ENCODE measurements around the gene MLXIPL.
"Not testable (repeated sequence)": the region's sequence is repeated elsewhere in the genome, so short reads cannot be mapped to it uniquely, and the experiment has no call there.

The MLXIPL gene

DNA sequence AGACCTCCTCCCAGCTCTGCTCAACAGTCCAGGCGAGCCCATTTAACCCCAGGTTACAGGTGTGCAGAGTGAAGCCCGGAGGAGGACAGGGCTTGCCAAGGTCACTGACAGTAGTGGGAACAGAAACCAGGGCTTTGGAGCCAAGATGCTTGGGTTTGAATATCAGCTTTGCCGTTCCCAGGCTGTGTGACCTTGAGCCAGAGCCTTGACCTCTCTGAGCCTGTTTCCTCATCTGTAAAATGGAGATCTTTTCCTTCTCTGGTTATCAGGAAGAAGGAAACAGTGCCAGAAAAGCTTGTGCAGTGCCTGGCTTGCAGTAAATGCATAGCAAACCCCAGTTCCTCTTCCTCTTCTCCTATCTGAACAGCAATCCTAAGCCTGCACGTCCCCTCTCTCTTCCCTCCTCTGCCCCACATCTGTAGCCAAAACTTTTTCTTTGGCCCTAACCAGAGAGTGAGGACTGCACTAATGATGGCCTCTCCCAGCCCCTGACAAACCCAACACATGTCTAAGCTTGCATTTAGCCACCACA lies 21.4 kb upstream of the MLXIPL start:
- DNase-seq = no peak

DNA sequence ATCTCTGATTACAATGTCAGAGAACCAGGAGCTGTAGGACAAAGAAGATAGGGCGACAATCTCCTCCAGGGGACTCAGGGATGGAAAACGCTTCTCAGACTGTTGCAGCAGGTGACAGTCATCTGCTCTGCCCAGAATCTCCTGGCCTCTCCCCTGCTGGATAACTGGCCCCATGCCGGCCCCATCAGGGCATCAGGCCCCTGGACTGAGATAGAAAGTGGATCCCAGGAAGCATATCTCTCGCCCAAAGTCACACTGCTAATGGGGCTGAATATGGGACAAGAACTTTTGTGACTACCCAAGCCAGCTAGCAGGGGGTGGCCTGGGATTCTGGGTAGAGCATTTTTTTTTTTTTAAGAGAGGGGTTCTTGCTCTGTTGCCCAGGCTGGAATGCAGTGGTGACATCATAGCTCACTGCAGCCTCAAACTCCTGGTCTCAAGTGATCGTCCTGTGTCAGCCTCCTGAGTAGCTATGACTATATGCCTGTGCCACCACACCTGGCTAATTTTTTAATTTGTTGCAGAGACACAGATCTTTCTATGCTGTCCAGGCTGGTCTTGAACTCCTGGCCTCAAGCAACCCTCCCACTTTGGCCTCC lies 20.5 kb upstream of the MLXIPL start:
- DNase-seq = no peak

DNA sequence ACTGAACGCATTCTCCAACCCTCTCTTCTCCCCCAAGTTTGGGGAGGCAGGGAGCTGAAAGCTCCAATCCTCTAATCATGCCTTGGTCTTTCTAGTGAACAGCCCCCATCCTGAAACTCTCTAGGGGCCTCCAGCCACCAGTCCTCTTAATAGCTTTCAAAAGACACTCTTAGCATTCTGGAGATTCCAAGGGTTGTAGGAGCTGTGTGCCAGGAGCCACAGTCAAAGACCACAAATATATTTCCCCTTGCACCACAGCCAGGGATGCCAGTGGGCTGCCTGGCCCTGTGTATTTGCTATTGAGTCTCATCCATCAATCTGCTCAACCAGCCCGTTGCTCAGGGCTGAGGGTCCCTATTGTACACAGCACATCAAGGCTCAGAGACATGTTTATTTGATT lies 18.5 kb upstream of the MLXIPL start:
- no peak for DNase-seq

- DNase-seq = no peak
These were observed 14.6 kb upstream of the MLXIPL start for GRCh38 chr7:73638911-73639310.

- DNase-seq = no peak
These were observed 11.3 kb upstream of the MLXIPL start for GRCh38 chr7:73635428-73636200.

GRCh38 chr7:73633844-73634243 lies 9.5 kb upstream of the MLXIPL start:
- no peak for DNase-seq

GRCh38 chr7:73633323-73633722 lies 9.0 kb upstream of the MLXIPL start:
- no peak for DNase-seq

DNA sequence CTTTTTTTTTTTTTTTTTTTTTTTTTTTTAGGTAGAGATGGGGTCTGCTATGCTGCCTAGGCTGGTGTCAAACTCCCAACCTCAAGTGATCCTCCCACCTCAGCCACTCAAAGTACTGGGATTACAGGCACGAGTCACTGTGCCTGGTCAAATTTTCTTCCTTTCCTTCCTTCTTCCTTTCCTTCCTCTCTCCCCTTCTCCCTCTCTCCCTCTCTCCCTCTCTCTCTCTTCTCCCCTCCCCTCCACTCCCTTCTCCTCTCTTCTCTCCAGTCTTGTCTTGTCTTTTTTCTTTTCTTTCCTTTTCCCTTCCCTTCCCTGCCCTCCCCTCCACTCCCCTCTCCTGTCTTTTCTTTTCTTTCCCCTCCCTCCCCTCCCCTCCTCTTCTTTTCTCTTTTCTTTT lies 7.2 kb upstream of the MLXIPL start:
- DNase-seq = no peak

DNA sequence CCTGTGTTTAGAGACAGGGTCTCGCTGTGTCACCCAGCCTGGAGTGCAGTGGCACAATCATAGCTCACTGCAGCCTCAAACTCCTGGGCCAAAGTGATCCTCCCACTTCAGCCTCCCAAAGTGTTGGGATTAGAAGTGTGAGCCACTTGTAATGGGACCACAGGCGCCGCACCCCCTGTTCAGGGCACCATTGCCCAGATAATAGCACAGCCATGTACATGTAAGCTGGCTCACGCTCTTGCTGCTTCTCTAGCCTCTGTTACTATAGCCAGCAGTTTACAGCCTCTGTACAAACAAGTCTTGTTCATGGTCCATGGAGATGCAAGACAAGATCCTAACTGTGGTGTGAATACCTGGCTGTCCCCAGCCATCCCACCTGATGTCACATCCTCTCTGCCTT lies 4.2 kb upstream of the MLXIPL start:
- no peak for DNase-seq

DNA sequence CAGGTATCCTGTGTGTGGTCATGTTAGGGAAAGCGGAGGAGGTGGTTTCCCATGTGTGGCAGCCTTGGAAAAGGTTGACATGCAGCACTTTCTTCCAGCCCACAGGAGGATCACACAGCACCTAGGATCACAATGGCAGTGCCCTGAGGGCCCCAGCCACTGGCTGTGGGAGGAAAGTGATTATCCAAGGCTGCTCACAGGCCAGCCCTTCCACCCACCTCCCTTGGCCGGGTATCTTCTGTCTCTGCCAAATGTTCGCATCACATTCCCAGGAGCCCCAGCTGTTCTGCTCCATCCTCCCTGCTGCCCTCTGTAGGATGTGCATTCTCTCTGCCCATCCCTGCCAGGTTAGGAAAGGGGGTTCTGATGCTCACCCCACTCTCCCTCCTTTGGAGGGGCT lies 2.5 kb upstream of the MLXIPL start:
- no peak for DNase-seq

GRCh38 chr7:73625276-73625675 lies 954 bp upstream of the MLXIPL start:
- no peak for DNase-seq

DNA sequence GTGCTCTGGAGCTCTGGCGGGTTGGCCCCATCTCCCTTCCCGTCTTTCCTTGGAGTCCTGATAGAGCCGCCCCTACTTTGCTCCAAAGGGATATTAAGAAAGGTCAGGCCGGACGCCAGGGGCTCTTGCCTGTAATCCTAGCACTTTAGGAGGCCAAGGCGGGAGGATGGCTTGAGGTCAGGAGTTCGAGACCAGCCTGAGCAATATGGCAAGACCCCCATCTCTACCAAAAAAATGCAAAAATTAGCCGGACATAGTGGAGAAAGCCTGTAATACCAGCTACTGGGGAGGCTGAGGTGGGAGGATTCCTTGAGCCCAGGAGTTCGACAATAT lies 313 bp upstream of the MLXIPL start:
- no peak for DNase-seq

DNA sequence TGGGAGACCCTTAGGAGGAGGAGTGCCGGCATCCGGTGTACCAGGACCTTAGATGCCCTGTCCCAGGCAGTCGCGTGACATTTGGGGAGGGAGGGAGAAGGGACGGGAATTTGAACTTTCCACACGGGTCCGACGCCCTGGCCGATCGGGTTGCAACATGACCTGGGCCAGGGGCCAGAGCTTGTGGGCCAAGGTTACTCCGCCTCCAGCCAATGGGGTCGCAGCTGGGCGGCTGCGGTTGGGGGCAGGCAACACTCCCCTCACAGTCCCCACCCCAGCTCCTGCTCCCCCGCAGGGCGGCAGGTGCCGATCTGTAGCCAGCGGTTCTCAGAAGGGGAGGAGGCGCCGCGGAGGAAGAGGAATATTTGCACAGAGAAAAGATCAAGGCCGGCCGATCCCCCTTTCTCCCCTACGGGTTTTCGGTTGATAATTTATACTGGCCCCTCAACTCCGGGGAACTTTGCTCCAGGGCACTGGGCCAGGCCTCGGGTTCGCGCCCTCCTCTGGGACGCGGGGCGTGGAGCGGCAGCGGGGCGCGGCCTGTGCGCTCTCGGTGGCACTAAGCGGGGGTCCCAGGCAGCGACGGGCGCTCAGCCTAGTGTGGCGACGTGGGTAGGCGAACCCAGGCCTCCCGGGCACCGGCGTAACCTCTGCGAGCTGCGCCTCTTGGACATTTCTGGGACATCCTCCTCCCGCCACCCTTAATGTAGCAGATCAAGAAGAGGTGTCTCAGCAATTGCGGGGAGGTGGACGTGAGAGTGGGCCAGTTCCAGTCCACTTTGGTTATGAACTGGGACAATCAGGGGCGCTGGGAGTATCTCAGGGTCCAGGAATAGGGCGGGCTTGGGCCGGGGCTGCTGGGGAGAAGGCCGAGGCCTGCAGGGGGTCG lies 1.2 kb downstream of the MLXIPL start:
- no peak for DNase-seq

DNA sequence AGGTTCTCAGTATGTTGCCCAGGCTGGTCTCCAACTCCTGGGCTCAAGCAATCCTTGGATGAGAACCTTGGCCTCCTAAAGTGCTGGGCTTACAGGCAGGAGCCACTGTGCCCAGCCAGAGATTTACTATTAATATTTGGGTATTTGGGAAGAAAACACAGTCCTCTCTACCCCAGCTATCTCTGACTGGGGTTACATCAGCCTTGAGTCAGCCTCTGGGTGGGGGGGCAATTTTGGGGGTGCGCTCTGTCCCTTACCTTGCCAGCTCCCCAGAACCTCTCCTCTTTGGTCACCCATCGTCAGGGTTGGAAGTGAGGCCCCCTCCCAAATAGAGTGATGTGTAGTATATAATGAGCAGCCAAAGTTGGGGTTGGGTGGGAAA lies 1.8 kb downstream of the MLXIPL start:
- no peak for DNase-seq

- no peak for DNase-seq
These were observed 2.9 kb downstream of the MLXIPL start for GRCh38 chr7:73621168-73622063.

GRCh38 chr7:73619394-73619793 lies 4.9 kb downstream of the MLXIPL start:
- not testable (repeated sequence) for DNase-seq

DNA sequence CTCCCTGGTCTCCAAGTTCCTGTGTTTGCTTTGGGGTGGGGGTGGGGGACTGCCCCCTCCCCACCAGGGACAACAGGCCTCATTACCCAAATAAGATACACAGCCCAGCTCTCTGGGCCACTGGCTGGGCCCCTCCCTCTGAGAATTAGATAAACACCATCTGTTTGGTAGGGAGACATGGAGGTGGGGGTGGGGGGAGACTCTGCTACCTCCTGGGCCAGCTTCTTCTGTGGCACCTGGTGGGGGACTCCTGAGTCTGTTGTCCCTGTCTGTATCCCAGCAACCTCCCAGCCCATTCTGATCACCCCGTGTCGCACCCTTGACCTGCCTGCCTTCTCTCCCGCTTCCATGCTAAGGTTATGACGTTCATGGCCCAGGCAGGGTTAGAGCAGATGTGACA lies 5.8 kb downstream of the MLXIPL start:
- no peak for DNase-seq

DNA sequence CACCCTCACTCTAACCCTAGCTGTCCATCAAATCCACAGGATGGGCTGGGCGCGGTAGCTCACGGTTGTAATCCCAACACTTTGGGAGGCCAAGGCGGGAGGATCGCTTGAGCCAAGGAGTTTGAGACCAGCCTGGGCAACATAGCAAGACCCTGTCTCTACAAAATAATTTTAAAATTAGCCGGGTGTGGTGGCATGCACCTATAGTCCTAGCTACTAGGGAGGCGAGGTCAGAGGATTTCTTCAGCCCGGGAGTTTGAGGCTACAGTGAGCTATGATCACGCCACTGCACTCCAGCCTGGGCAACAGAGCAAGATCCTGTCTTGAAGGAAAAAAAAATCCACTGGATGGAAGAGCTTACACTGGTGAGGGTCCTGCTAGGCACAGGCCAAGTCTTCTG lies 6.8 kb downstream of the MLXIPL start:
- DNase-seq = not testable (repeated sequence)

DNA sequence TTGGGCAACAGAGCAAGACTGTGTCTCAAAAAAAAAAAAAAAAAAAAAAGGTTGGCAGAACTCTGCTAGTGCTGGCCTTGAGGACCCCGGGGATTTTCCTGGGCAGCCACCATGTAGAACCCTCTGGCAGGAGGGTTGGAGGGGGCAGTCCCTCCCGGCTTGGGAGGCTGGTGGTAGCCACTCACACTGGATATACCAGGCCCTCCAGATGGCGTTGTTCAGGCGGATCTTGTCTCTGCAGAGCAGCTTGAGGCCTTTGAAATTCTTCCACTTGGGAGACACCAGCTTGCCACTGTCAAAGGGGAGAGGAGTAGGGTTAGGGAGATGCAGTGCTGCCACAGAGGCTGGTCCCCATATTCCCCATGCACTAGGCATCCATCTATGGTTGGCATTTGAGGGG lies 8.4 kb downstream of the MLXIPL start:
- DNase-seq = no peak

DNA sequence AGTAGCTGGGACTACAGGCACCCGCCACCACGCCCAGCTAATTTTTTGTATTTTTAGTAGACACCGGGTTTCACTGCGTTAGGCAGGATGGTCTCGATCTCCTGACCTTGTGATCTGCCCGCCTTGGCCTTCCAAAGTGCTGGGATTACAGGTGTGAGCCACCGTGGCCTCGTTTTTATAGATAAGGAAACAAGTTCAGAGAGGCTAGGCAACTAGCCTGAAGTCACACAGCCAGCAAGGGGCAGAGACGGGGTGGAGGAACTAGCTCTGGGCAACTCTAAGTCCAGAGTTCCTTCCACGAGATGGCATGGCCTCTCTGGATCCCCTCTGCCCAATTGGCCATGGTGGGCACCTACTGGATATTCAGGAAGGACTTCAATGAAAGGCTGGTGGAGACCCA lies 9.4 kb downstream of the MLXIPL start:
- not testable (repeated sequence) for DNase-seq

DNA sequence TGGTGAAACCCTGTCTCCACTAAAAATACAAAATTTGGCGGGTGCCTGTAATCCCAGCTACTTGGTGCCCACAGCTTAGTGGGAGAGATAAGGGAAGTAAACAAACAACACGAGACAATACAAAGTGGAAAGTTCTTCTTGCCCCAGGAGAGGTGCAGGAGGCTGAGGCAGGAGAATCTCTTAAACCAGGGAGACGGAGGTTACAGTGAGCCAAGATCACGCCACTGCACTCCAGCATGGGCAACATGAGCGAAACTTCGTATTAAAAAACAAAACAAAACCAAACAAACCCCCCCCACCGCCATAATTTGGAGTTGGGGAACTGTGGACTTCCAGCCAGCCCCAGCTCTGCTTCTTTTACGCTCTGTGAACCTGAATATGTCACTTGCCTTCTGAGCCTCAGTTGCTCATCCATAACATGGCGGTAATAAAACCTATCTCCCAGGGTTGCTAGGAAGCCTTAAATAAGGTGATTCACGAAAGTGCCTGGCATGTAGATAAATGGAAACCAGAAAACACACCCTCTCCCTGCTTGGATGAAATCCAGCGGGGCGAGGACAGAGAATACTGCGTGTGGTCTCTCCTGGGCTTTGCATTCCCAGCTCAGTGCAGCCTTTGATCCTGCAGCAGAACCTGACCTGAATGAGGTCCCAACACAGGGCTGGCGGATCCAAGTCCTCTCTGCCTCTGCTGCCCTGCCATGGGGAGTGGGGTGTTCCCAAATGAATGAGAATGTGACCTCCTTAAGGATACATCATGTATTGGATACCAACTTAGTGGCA lies 10.2 kb downstream of the MLXIPL start:
- DNase-seq = no peak

Measured in NCI-H1092 treated with DMSO at 0.1 percent for 48 hours (cell line).